ENCODE results near the gene LSM2.
A peak's percentile ranks its signal among the peaks of the same experiment; 100 is the strongest.
"Not testable (repeated sequence)": the region's sequence is repeated elsewhere in the genome, so short reads cannot be mapped to it uniquely, and the experiment has no call there.

Gene LSM2

DNA sequence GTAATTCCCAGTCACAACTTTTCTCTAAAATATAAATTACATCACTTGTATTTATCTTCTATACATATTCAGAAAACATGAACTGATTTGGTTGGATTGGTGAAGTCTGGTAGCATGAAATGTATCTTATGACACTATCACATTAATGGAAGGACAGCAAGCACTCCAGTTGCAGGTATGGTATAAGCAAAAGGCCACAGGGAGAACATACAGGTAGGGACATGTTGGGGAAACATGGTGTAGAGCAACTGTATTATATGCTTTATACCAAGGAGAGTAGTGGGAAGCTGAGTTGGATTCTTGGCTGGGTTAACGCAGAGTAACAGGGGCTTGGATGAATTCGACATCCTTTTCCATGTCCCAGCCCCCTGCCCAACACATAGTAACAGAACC is 9.8 kb downstream of the LSM2 start:
- DNase-seq, result no peak

DNA sequence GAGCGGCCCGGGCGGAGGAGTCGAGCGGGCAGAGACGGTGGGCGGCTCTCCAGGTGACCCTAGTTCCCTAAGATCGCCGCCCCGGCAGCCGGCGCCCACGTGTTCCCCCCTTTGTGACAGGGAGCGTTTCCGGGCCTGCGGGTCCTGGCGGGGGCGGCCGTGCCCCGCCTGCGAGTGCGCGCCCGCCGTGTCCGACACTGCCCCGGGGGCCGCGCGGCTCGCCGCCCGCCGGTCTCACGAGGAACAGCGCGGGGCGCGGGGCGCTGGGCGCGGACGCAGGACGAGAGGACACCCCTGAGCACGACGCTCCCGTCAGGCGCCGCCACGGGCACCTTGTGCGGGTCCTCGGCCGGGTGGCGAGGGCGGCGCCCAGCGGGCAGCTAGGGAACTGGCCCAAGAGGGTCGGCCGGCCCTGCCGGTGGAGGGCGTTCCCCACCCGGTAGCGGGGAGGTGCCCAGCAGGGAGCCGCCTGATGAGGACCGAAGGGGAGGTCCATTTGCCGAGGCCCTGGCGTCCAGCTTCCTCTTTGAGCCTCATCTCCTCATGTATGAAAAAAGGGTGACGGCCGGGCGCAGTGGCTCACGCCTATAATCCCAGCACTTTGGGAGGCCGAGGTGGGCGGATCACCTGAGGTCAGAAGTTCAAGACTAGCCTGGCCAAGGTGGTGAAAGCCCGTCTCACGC is 11.0 kb downstream of the LSM2 start, which contains the start of gene VARS1:
TSS of gene VARS1 (minus strand) at position 137 of the 683 bp plus-strand sequence. CDS start 535 bp downstream, outside the sequence.
- DNase-seq, result peak in 1 of 2 experiments; percentile 34

DNA sequence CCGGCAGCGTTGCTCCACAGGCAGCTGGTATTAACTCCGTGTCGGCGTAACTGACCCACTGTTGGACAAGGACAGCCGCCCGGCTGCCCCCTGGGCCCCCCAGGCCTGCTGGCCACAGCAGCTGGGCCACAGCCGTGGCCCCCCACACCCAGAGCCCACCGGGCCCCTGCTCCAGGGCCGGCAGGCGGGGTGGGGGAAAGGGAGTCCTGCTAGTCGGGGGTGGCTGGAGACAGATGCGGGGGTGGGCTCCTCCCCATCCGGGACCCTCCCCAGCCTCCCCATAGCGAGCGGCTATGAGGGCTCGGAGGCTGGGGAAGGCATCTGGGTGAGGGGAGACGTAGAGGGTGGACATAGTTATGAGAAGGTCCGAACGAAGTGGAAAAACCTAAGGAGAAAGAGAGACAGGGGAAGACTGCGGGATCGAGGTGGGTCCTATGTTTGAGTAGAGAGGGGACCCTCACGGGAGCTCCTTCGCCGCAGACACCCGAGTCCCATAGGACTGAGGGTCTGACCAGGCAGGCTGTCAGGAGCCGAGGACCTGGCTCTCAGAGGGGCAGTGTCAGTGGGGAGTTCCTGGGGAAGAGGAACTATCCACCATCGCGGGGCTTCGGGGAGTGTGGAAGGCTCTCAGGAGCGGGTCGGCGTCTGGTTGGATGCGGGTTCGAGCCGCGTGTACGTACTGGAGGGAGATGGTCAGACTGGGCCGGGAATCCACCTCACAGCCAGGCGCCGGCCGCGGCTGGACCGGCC is 11.7 kb downstream of the LSM2 start:
- no peak for DNase-seq

DNA sequence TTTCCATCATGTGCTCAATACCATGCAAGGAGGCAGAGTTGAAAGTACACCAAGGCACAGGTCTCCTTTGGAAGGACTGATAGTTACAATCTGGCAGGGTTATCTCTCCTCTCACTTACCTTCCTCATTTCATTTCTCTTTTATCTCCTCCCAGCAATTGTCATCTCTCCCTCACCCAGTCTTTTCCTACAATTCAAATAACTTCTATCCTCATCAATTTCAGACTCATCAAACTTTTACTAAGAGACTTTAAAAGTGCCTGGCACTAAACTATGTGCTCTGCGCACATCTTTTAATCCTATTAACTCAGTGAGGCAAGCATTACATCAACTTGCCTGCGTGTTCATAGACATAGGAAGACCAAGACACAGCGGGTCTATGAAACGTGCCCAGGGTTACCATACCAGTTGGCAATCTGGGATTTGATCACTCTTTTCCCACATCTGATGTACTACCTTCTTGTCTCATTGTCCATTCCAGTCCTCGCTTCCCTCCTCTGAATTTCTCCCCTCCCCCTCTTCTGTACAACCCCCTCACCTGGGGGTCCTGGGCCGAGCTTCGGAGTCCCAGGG is 12.4 kb downstream of the LSM2 start:
- no peak for DNase-seq

DNA sequence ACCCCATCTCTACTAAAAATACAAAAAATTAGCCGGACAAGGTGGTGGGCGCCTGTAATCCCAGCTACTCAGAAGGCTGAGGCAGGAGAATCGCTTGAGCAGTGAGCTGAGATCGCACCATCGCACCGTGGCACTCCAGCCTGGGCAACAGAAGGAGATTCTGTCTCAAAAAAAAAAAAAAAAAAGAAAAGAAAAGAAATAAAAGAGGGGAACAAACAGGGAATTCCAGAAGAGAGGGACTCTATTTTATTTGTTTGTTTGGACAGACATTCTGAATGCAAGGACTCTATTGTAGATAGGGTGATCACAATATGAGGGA is 12.9 kb downstream of the LSM2 start:
- DNase-seq, result not testable (repeated sequence)

DNA sequence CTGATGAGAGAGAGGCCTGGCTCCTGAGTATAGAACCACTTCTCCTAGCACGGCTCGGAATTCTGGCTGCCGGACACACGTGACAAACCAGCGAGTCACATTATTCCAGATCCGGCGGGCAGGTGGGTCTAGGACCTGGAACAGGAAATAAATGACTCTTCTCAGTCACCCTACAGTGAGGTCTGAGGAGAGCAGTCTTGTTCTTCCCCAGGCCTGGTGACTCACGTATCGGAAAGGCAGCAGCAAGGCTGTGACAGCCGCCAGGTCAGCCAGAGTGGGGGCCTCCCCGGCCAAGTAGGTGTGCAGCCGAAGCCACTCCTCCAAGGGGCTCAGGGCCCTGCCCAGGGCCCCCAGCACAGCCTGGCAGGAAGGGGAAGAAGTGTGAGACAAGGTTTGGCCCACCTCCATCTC is 14.0 kb downstream of the LSM2 start:
- DNase-seq, result no peak

DNA sequence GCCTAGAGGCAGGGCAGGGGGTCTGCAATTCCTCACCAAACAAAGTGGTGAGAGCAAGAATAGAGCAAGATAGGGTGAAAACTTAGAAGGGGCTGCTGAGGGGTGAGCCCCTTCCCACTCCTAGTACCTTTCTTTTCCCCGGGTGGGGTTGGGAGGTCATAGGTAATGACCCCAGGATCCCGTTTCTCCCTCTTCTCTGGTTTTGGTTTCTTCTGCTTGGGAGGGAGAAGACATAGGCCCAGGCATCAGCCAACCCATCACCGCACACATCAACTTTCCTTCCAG is 14.7 kb downstream of the LSM2 start:
- no peak for DNase-seq

DNA sequence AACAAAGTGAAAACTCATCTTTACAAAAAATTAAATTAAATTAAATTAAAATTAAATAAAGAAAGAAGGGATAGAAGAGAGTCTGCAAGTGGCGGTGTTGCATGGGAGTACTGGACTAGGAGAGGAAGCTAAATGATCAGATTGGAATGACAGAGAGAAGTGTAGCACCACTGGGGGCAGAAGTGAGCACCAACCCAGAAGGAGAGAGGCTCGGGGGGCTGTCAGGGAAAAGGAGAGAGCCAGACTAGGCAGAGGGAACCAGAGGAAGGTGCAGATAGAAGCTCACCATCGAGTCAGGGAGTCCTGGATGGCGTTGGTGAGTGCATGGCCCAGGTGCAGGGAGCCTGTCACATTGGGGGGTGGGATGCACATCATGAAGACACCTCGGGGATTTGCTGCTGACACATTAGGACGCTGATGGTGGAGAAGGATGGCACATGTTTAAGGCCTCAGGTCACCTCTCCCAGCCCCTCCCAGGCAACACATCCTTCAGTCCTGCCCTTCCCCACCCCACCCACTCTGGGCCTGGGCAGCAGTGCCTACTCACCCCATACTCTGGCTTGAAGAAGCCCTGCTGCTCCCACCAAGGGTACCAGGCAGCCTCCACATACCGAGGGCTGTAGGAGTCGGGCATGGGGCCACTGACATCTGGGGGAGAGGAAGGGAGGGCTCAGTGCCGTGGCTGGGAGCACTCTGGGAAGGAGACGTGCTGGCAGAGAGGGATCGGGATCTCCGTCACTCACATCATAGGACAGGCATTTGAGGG is 15.3 kb downstream of the LSM2 start:
- no peak for DNase-seq

DNA sequence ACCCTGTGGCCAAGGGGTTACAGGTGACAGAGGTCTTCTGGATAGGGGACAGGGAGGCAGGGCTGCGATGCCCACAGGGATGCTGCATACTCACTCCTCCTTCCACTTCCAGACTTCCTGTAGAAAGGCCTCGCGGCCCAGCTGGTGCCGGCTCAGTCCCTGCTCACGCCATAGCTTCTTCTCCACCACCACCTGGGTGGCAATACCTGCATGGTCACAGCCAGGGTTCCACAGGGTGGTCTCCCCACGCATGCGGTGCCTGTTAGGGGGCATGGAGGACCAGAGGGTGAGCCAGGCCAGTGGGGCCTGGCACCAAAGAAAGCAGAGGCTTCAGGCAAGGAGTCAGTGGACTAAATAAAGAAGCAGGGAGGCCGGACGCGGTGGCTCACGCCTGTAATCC is 21.3 kb downstream of the LSM2 start:
- DNase-seq, result no peak

DNA sequence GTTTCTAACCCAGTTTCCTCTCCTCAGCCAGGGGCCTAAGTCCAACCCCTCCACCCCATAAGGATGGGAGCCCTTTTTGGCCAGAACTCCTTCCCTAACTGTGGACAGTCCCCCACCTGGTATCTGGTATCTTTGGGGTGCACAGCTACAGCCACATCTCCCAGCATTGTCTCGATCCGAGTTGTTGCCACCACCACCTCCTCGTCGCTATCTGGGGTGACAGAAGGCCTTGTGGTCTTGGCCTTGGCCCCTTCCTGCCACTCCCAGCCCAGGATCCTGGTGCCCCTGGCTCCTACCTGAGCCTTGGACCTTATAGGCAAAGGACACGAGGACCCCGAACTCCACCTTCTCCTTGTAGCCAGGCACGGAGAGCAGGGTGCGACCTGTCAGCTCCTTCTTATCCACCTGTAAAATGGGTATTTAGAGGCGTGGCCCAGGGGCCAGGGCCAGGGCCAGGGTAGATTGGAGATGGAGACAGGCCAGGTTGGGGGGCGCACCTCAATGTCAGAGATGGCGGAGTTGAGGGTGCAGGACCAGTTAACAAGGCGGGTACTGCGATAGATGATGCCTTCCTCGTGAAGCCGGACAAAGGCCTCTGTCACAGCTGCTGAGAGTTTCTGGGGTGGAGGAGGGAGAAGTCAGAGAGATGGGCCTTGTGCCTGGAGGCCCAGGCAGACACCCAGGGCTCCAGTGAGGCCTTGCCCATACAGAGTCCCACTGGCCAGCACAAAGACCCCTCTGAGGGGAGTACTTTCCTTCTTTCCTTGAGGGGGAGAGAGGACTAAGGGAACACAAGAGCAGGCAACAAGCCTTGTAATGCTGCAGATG is 22.5 kb downstream of the LSM2 start:
- DNase-seq, result no peak

DNA sequence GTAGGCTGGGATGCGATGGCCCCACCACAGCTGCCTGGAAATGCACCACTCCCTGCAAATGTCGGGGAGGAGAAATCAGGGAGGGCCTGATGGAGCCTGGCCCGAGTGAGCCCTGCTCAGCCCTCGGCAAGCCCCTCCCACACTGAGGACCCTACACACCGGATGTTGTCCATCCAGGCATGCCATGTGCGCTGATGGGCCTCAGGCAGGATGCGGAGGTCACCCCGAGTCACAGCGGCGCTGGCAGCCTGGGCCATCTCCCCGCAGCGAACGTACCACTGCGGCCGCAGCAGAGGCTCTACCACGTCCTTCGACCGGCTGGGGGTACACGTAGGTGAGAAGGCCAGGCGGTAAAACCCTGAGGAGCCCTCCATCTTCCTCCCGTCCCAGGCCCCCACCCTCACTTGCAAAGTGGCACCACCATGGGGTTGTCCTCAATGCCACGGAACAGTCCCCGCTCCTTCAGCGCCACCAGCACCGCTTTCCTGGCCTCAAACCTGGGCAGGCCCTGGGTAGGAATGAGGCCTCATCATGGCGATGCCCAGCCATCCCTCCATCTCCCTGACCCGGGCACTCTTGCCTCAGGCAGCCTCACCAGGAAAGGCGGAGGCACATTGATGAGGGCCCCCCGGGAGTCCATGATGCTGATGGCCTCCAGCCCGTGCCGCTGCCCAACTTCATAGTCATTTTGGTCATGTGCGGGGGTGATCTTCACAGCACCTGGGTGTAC is 24.5 kb downstream of the LSM2 start:
- no peak for DNase-seq

DNA sequence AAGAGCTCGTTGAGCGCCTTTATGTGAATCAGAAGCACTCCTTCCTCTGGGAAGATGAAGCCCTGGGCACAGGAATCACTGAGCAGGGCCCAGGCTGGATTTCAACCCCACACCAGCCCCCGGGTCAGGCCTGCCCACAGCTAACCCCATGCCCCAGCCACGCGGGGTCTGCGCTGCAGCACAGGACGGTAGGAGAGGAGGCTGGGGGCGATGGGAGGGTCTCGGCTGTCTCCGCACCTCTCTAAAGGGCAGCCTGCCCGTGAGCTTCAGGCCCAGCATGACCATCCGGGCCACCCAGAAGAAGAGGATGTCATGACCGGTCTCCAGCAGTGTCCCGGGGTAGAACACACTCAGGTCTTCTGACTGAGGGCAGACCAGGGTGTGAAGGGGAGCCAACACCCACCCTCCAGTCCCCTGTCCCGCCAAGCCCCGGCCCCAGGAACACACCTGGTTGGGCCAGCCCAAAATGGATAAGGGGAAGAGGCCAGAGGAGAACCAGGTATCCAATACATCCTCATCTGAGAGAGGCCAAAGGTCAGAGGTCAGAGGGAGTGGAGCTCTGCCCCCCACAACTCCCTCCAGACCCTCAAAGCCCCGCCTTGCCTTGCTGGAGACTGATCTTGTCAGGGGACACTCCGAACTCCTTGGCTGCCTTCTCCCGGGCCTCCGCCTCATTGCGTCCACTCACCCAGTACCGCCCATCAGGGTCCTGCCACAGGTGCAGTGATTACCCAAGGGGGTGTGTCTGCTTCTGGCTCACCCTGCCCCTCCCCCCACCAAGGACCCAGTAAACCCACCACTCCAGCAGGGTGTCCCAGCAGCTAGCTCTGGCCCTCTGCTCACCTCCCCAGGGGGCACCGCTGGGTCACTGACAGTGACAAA is 25.3 kb downstream of the LSM2 start:
- no peak for DNase-seq

DNA sequence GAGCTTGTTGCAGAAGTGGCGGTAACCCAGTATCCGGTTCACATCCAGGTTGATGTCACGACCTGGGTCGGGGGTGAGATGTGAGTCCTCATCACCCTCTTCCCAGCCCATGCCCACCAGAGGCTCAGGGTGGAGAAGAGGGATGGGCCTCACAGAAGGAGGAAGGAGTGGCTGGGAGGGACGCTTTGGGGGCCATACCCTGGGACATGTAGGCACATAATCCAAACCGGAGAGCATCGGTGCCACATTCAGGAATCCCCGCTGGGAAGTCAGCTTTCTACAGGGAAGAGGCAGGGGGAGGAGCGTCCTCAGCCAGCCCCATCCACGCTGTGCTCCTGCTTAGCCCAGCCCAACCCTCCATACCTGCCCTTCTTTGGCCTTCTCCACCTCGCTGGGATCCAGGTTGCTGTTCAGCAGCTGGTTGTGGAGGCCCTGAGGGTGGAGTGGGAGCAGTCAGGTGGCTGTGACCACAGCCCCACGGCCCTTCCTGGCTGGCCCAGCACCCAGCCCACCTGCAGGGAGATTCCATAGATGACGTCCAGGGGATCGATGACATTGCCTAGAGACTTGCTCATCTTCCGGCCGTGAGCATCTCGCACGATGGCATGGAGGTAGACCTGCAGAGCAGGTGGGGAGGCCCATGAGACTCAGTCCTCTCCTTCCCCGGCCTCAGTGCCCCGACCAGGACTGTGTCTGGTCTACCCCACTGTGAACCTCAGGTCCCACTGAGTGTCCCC is 26.1 kb downstream of the LSM2 start:
- DNase-seq, result no peak

DNA sequence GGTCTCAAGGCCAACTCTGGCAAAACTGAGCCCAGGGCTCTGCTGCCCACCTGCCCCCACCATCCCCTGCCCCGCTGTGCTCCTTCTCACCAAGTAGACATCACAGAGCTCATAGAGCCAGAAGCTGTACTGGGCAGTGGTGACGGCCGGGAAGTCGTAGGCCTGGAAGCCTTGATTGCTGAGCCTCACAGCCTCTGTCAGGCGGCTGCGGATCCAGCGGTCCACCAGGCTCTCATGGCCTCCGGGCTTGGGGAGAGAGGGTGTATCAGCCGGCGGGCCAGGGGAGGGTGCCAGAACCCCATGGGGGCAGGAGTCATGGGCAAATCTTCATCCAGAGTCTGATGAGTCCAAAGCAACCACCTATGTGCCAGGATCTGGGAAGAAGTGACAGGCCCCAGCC is 26.9 kb downstream of the LSM2 start:
- no peak for DNase-seq

DNA sequence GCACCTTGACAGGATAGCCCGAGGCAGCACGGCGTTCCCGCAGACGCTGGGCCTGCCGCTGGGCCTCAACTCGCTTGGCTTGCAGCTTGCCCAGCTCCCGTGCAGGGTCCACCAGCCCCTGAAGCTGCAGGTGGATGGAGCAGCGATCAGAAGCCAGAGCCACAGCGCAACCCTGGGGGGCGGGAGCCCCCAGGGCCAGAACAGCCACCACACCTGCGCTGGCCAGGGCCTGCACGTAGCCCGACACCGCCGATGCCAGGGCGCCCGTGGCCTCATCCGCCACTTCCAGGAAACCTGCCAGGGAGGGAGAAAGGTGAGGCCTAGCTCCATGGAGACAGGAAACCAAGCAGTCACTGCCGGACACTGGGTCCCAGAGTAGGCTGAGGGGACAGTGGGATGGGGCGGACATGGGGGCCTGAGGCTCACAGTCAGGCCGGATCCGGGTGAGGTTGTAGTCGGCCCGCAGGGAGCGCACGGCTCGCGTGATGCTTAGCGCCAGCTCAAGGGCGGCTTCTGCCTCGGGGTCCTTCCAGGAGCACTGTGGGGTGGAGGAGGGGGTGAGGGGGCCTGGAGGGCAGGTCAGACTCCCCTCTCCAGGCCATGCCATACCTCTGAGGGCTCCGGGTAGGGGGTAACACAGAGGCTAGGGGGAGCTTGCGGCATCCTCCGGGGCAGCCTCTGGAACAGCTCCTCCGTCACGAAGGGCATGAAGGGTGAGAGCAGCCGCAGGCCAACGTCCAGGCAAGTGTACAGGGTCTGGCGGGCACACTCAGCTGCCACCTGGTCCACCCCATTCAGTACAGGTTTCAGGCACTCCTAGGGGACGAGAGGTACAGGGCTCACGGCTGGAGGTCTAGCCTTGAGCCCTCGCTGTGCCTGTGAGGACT is 27.5 kb downstream of the LSM2 start:
- DNase-seq, result no peak

DNA sequence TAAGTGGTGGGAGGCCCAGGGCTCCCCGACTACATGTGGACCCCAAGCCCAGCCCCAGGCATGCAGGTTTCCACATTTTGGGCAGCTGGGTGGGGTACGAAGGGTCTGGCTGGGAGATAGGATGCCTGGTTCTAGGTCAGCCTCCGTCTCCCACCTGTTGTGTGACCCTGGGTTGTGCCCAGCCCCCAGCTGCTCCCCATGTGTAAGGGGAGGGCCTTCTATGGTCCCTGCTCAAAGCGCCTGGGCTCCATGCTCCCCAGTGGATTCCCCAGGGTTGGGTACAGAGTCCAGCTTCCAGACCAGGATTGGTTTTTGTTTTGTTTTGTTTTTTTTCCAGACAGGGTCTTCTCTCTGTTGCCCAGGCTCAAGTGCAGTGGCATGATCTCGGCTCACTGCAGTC is 28.6 kb downstream of the LSM2 start:
- no peak for DNase-seq

DNA sequence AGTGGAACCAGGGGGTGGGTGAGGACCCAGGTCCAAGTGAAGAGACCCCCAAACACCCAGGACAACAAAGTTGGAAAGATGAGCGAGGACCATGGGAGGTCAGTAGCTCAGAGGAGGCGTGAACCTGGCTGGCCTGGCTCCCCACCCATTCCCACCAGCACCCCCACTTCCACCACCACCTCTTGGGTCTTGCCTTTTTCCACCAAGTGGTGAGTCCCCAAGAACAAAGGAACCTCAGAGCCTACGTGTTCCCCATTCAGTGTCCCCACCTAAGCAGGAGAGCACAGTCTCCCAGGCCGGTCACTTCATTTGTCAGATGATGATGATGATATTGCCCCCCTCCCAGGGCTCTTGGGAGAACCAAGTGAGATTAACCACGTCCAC is 29.1 kb downstream of the LSM2 start:
- DNase-seq, result no peak

DNA sequence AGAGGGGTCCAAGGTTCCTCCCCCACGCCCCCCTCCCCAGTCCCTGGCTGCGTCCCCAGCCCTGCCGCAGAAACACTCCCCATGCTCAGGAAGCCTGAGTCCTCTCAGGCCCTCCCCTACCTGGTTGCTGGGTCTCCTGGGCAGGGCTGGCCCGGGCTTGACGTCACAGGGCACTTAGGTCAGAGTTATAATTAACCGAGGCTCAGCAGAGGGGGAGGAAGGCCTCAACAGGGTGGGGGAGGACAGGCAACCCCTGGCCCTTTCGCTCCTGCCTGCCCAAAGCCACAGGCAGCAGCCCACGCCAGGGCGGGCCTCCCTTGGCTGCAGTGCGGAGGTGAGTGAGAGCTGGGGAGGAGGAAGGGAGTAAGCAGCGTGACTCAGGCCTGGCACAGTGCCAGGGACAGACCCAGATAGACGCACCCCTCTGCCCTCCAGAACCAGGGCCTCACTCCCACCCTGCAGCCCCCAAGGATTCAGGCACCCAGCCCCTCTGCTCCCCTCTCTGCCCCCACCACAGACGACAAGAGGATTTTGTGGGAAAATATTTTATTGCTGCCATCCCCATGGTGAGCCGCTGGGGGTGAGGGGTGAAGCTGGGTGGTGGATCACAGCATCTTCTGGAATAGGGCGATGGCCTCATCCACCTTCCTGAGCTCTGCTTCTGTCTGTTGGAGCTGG is 29.6 kb downstream of the LSM2 start, which contains the start of gene VWA7:
TSS of gene VWA7 (minus strand) at position 340 of the 678 bp plus-strand sequence. CDS start 549 bp downstream, outside the sequence.
- DNase-seq, result no peak
